Endothelial cell of umbilical vein (primary cell): ENCODE data around the gene LCOR.

Source experiments
- CTCF ChIP-seq, 2 donors: IDR thresholded peaks; 1 replicate in 1 of 2; 2 replicates in 1 of 2; pipeline ENCODE4 v1.5.1; 2011; ENCODE audit warnings: low read length in 2 of 2, mild to moderate bottlenecking in 2 of 2, moderate library complexity in 2 of 2, control low read depth in 1 of 2, inconsistent platforms in 1 of 2, low read depth in 1 of 2; ENCODE audit not compliant: insufficient read depth in 1 of 2; ENCODE audit errors: extremely low read depth in 1 of 2
- EZH2 ChIP-seq: IDR thresholded peaks from 2 replicates; pipeline ENCODE4 v1.6.1; 2012; ENCODE audit warnings: borderline replicate concordance, low read depth, mild to moderate bottlenecking, moderate library complexity, low read length, inconsistent platforms; ENCODE audit not compliant: severe bottlenecking
- FOS ChIP-seq: IDR thresholded peaks from 2 replicates; pipeline ENCODE4 v1.6.1; 2011; ENCODE audit warnings: mild to moderate bottlenecking, low read length, moderate library complexity, borderline replicate concordance; ENCODE audit not compliant: insufficient read depth
- GATA2 ChIP-seq: IDR thresholded peaks from 2 replicates; pipeline ENCODE4 v1.7.0; 2011; ENCODE audit warnings: low read depth, mild to moderate bottlenecking, moderate library complexity, mixed read lengths, low read length; ENCODE audit not compliant: insufficient read length, insufficient read depth
- JUN ChIP-seq: IDR thresholded peaks from 2 replicates; pipeline ENCODE4 v1.6.1; 2011; ENCODE audit warnings: borderline replicate concordance, low read depth; ENCODE audit not compliant: insufficient read length, insufficient read depth
- MYC ChIP-seq: IDR thresholded peaks from one replicate; pipeline ENCODE4 v1.6.1; 2011; ENCODE audit warnings: mild to moderate bottlenecking, low read depth, low read length
- POLR2A ChIP-seq: IDR thresholded peaks from 2 replicates; pipeline ENCODE4 v1.6.1; 2012; ENCODE audit warnings: low read depth, mild to moderate bottlenecking, control low read depth, low read length
- POLR2AphosphoS5 ChIP-seq: IDR thresholded peaks from 2 replicates; pipeline ENCODE4 v1.6.1; 2012; ENCODE audit warnings: low read depth, mild to moderate bottlenecking, control low read depth, low read length, moderate library complexity; ENCODE audit not compliant: insufficient read depth
- TF ChIP-seq, protein P1 (sequence below): IDR thresholded peaks from 2 replicates; pipeline ENCODE4 v1.6.1; 2011; ENCODE audit not compliant: insufficient read depth, insufficient read length

DNA sequence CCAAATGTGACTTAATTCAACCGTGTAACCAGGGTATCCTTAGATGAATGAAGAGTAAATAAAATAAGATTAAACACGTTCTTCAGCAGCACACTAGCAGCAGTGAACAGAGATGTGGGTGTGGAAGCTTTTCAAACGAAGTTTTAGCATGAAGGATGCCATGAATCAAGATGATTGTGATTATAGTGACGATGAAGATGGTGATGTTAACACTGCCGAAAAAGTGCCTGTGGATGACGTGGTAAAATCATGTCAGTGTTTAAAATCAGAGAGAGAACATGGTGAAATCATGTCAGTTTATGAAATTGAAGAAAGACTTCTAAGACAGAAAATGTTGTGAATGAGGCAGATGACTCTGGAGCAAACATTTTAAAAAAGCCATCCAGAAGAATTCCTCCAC is 19.2 kb downstream of the LCOR start:
- TF ChIP-seq CTCF (IDR thresholded peaks at IDR 0.05; ENCODE audit: extremely low read depth in 1 of 2, insufficient read depth in 1 of 2, low read depth in 1 of 2, low read length in 2 of 2), result no peak
- TF ChIP-seq GATA2, result no peak
- no peak for TF ChIP-seq POLR2A
- TF ChIP-seq, protein P1, sequence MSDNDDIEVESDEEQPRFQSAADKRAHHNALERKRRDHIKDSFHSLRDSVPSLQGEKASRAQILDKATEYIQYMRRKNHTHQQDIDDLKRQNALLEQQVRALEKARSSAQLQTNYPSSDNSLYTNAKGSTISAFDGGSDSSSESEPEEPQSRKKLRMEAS, result no peak
- no peak for TF ChIP-seq EZH2
- no peak for TF ChIP-seq POLR2AphosphoS5
- TF ChIP-seq FOS, result no peak
- no peak for TF ChIP-seq MYC
- TF ChIP-seq JUN, result no peak
